GM11168 (cell line): Measurements from ENCODE around the gene MARCHF4.

Source experiments
- in situ Hi-C: fragments of 300-500 bp; cut with MboI; formaldehyde crosslinking; loops from one replicate; pipeline ENCODE4 v1.12.0; 2022; ENCODE audit warnings: low sequenced_read_pairs; ENCODE audit not compliant: unreplicated experiment

MARCHF4 gene

GRCh38 chr2:216371721-216372702 lies at the start of gene MARCHF4:
TSS of gene MARCHF4 (minus strand) at chr2:216372483. CDS start at chr2:216370260, 2,223 bp downstream.
- in situ Hi-C loops, result no loop called here

GRCh38 chr2:216420367-216421101 lies 48.3 kb upstream of the MARCHF4 start:
- in situ Hi-C loops, result no loop called here

- in situ Hi-C loops, result no loop called here
These were observed 46.7 kb upstream of the MARCHF4 start for GRCh38 chr2:216418981-216419380.

GRCh38 chr2:216416571-216417307 lies 44.5 kb upstream of the MARCHF4 start:
- in situ Hi-C loops, result no loop called here

- in situ Hi-C loops, result no loop called here
These were observed 43.3 kb upstream of the MARCHF4 start for GRCh38 chr2:216415541-216415940.

GRCh38 chr2:216414772-216415319 lies 42.6 kb upstream of the MARCHF4 start:
- in situ Hi-C loops, result no loop called here

- in situ Hi-C loops, result no loop called here
These were observed 41.6 kb upstream of the MARCHF4 start for GRCh38 chr2:216413882-216414281.

GRCh38 chr2:216412022-216412999 lies 40.0 kb upstream of the MARCHF4 start, which contains the start of gene SMARCAL1:
TSS of gene SMARCAL1 (plus strand) at chr2:216412484. CDS start at chr2:216414705, 2,221 bp downstream.
- in situ Hi-C loops, result no loop called here

- in situ Hi-C loops, result no loop called here
These were observed 38.3 kb upstream of the MARCHF4 start for GRCh38 chr2:216410550-216410949.

- in situ Hi-C loops, result loop anchor here (10.0 kb wide), 1 partner anchor 184 kb away; no protein-coding TSS in a partner anchor
These were observed 36.4 kb upstream of the MARCHF4 start for GRCh38 chr2:216408426-216409290.

- in situ Hi-C loops, result loop anchor here (10.0 kb wide), 1 partner anchor 182 kb away; no protein-coding TSS in a partner anchor
These were observed 34.5 kb upstream of the MARCHF4 start for GRCh38 chr2:216406826-216407225.

- in situ Hi-C loops, result loop anchor here (10.0 kb wide), 1 partner anchor 181 kb away; no protein-coding TSS in a partner anchor
These were observed 33.3 kb upstream of the MARCHF4 start for GRCh38 chr2:216405588-216405987.

GRCh38 chr2:216404010-216404618 lies 31.8 kb upstream of the MARCHF4 start:
- in situ Hi-C loops, result loop anchor here (10.0 kb wide), 1 partner anchor 179 kb away; no protein-coding TSS in a partner anchor

GRCh38 chr2:216402751-216403150 lies 30.5 kb upstream of the MARCHF4 start:
- in situ Hi-C loops, result loop anchor here (10.0 kb wide), 1 partner anchor 178 kb away; no protein-coding TSS in a partner anchor

- in situ Hi-C loops, result loop anchor here (10.0 kb wide), 1 partner anchor 175 kb away; no protein-coding TSS in a partner anchor
These were observed 27.3 kb upstream of the MARCHF4 start for GRCh38 chr2:216399621-216400020.

GRCh38 chr2:216394881-216395280 lies 22.6 kb upstream of the MARCHF4 start:
- in situ Hi-C loops, result no loop called here
